HCT116 (cell line): Measurements from ENCODE around the gene BTLA. TPM values are rescaled to one million over a fixed set of nuclear protein-coding genes. Genes with fewer than 3 reads are reported as not detected.

ENCODE experiments used
- ATAC-seq: fragments of 200-7000 bp; cut with Tn5 transposase; 2 replicates; pipeline ENCODE4 v1.9.1; 2020; ENCODE audit warnings: mild to moderate bottlenecking, moderate library complexity
- BruUV-seq: library from RNA; stranded (reverse); fragments of 400-500 nt; replicated peaks from 2 replicates; lab custom pipeline; 2021; lab: Mats Ljungman, UMichigan
- CTCF ChIA-PET: fragments of 300-600 bp; sonication (Branson Sonifier 250); formaldehyde crosslinking; loops from one replicate; lab custom pipeline; 2021; ENCODE audit warnings: antibody characterized with exemption; lab: Charles Lee
- POLR2A ChIA-PET: fragments of 300-600, 350-600 bp; sonication (Branson Sonifier 250); formaldehyde crosslinking; loops from one replicate; lab custom pipeline; 2021; ENCODE audit warnings: antibody characterized with exemption; lab: Charles Lee
- RAD21 ChIA-PET, 2 experiments: fragments of 300-600 bp; sonication (Branson Sonifier 250); formaldehyde crosslinking; loops; one replicate each; lab custom pipeline; 2023; ENCODE audit warnings: low total read pairs in 2 of 2; ENCODE audit not compliant: uncharacterized antibody in 2 of 2, unreplicated experiment in 2 of 2, low non-redundant PET in 1 of 2; lab: Charles Lee
- DNase-seq: peaks from one replicate; pipeline ENCODE4 v3.0.0-alpha.2; 2010; ENCODE audit warnings: low read depth, low spot score
- H2AFZ ChIP-seq: fragments of 200-600 bp; shearing (Covaris generic), sonication (generic); 2 replicates; pipeline ENCODE4 v1.6.1; 2017; ENCODE audit warnings: low read depth, mixed run types, mixed read lengths, antibody characterized with exemption, low read length; ENCODE audit not compliant: poor library complexity, severe bottlenecking
- H3K27ac ChIP-seq: 2 replicates; pipeline ENCODE4 v1.5.1; 2012; ENCODE audit warnings: low read depth, low read length
- H3K27me3 ChIP-seq: fragments of 200-600 bp; sonication (generic); 2 replicates; pipeline ENCODE4 v1.6.1; 2016; ENCODE audit warnings: mixed run types, low read length, mixed read lengths; ENCODE audit not compliant: insufficient read depth
- H3K36me3 ChIP-seq, 2 experiments: fragments of 200-500 bp in 1 of 2; fragments of 200-600 bp in 1 of 2; sonication (Bioruptor generic) in 1 of 2; sonication (generic) in 1 of 2; 2 replicates each; pipeline versions ENCODE4 v1.5.1 to v1.6.1; 2014 to 2016; ENCODE audit warnings: low read length in 2 of 2, inconsistent platforms in 1 of 2, mixed read lengths in 1 of 2, mixed run types in 1 of 2; ENCODE audit not compliant: insufficient read depth in 2 of 2, control insufficient read depth in 1 of 2
- H3K4me1 ChIP-seq, 2 experiments: fragments of 200-600 bp in 1 of 2; sonication (generic) in 1 of 2; 2 replicates each; pipeline versions ENCODE4 v1.5.1 to v1.6.1; 2012 to 2017; ENCODE audit warnings: low read length in 2 of 2, inconsistent platforms in 1 of 2, mild to moderate bottlenecking in 1 of 2, mixed read lengths in 1 of 2, mixed run types in 1 of 2, moderate library complexity in 1 of 2; ENCODE audit not compliant: insufficient read depth in 2 of 2, control insufficient read depth in 1 of 2
- H3K4me2 ChIP-seq: fragments of 200-600 bp; sonication (generic); 2 replicates; pipeline ENCODE4 v1.6.1; 2017; ENCODE audit warnings: mixed run types, low read length, mixed read lengths
- H3K4me3 ChIP-seq, 2 experiments: fragments of 200-600 bp in 1 of 2; sonication (generic) in 1 of 2; replicated peaks in 1 of 2; 2 replicates each; pipeline ENCODE4 v1.5.1; 2011 to 2016; ENCODE audit warnings: low read length in 2 of 2, control low read depth in 1 of 2, low read depth in 1 of 2, mild to moderate bottlenecking in 1 of 2, mixed read lengths in 1 of 2, mixed run types in 1 of 2
- H3K79me2 ChIP-seq: fragments of 200-600 bp; sonication (generic); 2 replicates; pipeline ENCODE4 v1.6.1; 2017; ENCODE audit warnings: mild to moderate bottlenecking, mixed run types, low read length, moderate library complexity, mixed read lengths; ENCODE audit not compliant: insufficient read depth
- H3K9ac ChIP-seq: fragments of 200-600 bp; sonication (generic); 2 replicates; pipeline ENCODE4 v1.6.1; 2016; ENCODE audit warnings: low read length, mixed read lengths
- H3K9me2 ChIP-seq: fragments of 200-600 bp; sonication (generic), shearing (Covaris generic); 2 replicates; pipeline ENCODE4 v1.6.1; 2017; ENCODE audit warnings: mixed run types, mild to moderate bottlenecking, moderate library complexity; ENCODE audit not compliant: insufficient read depth
- H3K9me3 ChIP-seq, 2 experiments: fragments of 200-500 bp in 1 of 2; fragments of 200-600 bp in 1 of 2; sonication (Bioruptor generic) in 1 of 2; sonication (generic) in 1 of 2; 2 replicates each; pipeline ENCODE4 v1.6.1; 2014 to 2017; ENCODE audit warnings: low read length in 2 of 2, mixed read lengths in 2 of 2, inconsistent platforms in 1 of 2, low read depth in 1 of 2, mild to moderate bottlenecking in 1 of 2, mixed run types in 1 of 2, moderate library complexity in 1 of 2; ENCODE audit not compliant: control insufficient read depth in 1 of 2, insufficient read depth in 1 of 2
- H4K20me1 ChIP-seq: fragments of 200-600 bp; sonication (generic), shearing (Covaris generic); 2 replicates; pipeline ENCODE4 v1.6.1; 2017; ENCODE audit warnings: mixed run types, mild to moderate bottlenecking, moderate library complexity; ENCODE audit not compliant: insufficient read depth
- EGR1 ChIP-seq: IDR thresholded peaks from 2 replicates; pipeline ENCODE4 v1.6.1; 2012; ENCODE audit warnings: low read depth
- FOSL1 ChIP-seq: IDR thresholded peaks from 2 replicates; pipeline ENCODE4 v1.6.1; 2012; ENCODE audit warnings: low read depth
- RAD21 ChIP-seq: IDR thresholded peaks from 2 replicates; pipeline ENCODE4 v1.6.1; 2012; ENCODE audit warnings: low read depth, mild to moderate bottlenecking
- SIN3A ChIP-seq: IDR thresholded peaks from 2 replicates; pipeline ENCODE4 v1.6.1; 2012; ENCODE audit warnings: low read depth
- ZFX ChIP-seq: fragments of 450-650 bp; IDR thresholded peaks from 2 replicates; pipeline ENCODE4 v1.6.1; 2017
- intact Hi-C: fragments of 100-400 bp; cut with micrococcal nuclease; formaldehyde crosslinking; loops from 2 replicates; pipeline ENCODE4 v1.10.0; 2022
- total RNA-seq: library from RNA; stranded (reverse); gene quantifications from one replicate; pipeline ENCODE4 v1.2.1, GENCODE V29; 2021; ENCODE audit not compliant: unreplicated experiment
- TF ChIP-seq, protein P1 (sequence below): IDR thresholded peaks from 2 replicates; pipeline ENCODE4 v1.6.1; 2012; ENCODE audit warnings: low read depth
- TF ChIP-seq, protein P2 (sequence below): IDR thresholded peaks from 2 replicates; pipeline ENCODE4 v1.6.1; 2012
- TF ChIP-seq, protein P3 (sequence below), 3 experiments: fragments of 200-600 bp in 1 of 3; sonication (generic) in 1 of 3; IDR thresholded peaks in 2 of 3; conservative IDR thresholded peaks in 1 of 3; 2 replicates each; pipeline ENCODE4 v1.5.1; 2012 to 2017; ENCODE audit warnings: low read depth in 2 of 3, low read length in 2 of 3, antibody characterized with exemption in 1 of 3, borderline replicate concordance in 1 of 3, control low read depth in 1 of 3, mild to moderate bottlenecking in 1 of 3, mixed read lengths in 1 of 3, mixed run types in 1 of 3, moderate library complexity in 1 of 3; ENCODE audit not compliant: insufficient read depth in 1 of 3

The BTLA gene
- total RNA-seq, 1 experiment from 2014 or later = 0.17 TPM

DNA sequence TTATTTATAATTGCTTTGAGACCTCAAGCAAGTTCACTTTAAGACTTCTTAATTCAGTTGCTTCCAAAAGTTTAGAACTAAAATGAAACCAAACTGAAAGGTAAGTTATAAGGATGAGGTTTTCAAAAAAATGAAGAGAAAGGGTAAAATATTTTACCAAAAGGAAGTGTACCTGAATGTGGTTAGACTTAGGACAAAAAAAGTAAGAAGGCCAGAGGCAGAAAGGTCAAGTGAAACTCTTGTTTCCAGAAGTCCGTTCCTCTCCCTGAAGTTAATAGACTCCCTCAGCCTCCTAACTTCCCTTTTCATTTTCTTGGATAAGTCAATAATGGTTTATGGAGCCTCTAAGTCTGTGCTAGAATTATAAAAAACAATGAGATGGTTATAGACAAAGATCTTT lies 16.6 kb downstream of the BTLA start:
- BruUV-seq = no TSS peak
- Histone ChIP-seq H3K36me3 (no peaks in the 10 kb centered on the region), H2AFZ (no peak overlapping the region), H3K27me3 (no peaks in the 10 kb centered on the region), H3K9me3 (no peaks in the 10 kb centered on the region), H3K9ac (no peak overlapping the region), H3K4me3 (no peak overlapping the region), H3K9me2 (no peaks in the 10 kb centered on the region), H3K79me2 (no peaks in the 10 kb centered on the region), H3K4me1 (peaks cover 0 to 7% of the 10 kb centered on the region in 2 experiments; a peak in 3 of 4 replicates), H3K4me2 (no peak overlapping the region), H4K20me1 (no peaks in the 10 kb centered on the region), H3K27ac (no peak overlapping the region)
- RAD21 ChIA-PET = no interaction called here
- intact Hi-C loops = no loop called here
- CTCF ChIA-PET = no interaction called here
- DNase-seq (no peak), ATAC-seq (no peak)
- no peak for TF ChIP-seq RAD21
- TF ChIP-seq FOSL1 = no peak
- TF ChIP-seq EGR1 = no peak
- TF ChIP-seq SIN3A = no peak
- TF ChIP-seq, protein P1, sequence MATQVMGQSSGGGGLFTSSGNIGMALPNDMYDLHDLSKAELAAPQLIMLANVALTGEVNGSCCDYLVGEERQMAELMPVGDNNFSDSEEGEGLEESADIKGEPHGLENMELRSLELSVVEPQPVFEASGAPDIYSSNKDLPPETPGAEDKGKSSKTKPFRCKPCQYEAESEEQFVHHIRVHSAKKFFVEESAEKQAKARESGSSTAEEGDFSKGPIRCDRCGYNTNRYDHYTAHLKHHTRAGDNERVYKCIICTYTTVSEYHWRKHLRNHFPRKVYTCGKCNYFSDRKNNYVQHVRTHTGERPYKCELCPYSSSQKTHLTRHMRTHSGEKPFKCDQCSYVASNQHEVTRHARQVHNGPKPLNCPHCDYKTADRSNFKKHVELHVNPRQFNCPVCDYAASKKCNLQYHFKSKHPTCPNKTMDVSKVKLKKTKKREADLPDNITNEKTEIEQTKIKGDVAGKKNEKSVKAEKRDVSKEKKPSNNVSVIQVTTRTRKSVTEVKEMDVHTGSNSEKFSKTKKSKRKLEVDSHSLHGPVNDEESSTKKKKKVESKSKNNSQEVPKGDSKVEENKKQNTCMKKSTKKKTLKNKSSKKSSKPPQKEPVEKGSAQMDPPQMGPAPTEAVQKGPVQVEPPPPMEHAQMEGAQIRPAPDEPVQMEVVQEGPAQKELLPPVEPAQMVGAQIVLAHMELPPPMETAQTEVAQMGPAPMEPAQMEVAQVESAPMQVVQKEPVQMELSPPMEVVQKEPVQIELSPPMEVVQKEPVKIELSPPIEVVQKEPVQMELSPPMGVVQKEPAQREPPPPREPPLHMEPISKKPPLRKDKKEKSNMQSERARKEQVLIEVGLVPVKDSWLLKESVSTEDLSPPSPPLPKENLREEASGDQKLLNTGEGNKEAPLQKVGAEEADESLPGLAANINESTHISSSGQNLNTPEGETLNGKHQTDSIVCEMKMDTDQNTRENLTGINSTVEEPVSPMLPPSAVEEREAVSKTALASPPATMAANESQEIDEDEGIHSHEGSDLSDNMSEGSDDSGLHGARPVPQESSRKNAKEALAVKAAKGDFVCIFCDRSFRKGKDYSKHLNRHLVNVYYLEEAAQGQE = no peak
- TF ChIP-seq, protein P2, sequence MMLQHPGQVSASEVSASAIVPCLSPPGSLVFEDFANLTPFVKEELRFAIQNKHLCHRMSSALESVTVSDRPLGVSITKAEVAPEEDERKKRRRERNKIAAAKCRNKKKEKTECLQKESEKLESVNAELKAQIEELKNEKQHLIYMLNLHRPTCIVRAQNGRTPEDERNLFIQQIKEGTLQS = no peak
- TF ChIP-seq ZFX = no peak
- TF ChIP-seq, protein P3, sequence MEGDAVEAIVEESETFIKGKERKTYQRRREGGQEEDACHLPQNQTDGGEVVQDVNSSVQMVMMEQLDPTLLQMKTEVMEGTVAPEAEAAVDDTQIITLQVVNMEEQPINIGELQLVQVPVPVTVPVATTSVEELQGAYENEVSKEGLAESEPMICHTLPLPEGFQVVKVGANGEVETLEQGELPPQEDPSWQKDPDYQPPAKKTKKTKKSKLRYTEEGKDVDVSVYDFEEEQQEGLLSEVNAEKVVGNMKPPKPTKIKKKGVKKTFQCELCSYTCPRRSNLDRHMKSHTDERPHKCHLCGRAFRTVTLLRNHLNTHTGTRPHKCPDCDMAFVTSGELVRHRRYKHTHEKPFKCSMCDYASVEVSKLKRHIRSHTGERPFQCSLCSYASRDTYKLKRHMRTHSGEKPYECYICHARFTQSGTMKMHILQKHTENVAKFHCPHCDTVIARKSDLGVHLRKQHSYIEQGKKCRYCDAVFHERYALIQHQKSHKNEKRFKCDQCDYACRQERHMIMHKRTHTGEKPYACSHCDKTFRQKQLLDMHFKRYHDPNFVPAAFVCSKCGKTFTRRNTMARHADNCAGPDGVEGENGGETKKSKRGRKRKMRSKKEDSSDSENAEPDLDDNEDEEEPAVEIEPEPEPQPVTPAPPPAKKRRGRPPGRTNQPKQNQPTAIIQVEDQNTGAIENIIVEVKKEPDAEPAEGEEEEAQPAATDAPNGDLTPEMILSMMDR (IDR thresholded peaks at IDR 0.05 in 2 of 3, conservative IDR thresholded peaks at IDR 0.05 in 1 of 3; ENCODE audit: borderline replicate concordance in 1 of 3, insufficient read depth in 1 of 3, low read depth in 2 of 3, low read length in 2 of 3) = no peak
- POLR2A ChIA-PET = no interaction called here
